IPS DF 4.7 (cell line): ENCODE results near the gene SLC36A1.
"Not testable (repeated sequence)": the region's sequence is repeated elsewhere in the genome, so short reads cannot be mapped to it uniquely, and the experiment has no call there.

ENCODE experiments used
- DNase-seq: peaks from one replicate; pipeline ENCODE4 v3.0.0-alpha.2; 2013; ENCODE audit warnings: low spot score; ENCODE audit errors: extremely low read depth

Gene SLC36A1

DNA sequence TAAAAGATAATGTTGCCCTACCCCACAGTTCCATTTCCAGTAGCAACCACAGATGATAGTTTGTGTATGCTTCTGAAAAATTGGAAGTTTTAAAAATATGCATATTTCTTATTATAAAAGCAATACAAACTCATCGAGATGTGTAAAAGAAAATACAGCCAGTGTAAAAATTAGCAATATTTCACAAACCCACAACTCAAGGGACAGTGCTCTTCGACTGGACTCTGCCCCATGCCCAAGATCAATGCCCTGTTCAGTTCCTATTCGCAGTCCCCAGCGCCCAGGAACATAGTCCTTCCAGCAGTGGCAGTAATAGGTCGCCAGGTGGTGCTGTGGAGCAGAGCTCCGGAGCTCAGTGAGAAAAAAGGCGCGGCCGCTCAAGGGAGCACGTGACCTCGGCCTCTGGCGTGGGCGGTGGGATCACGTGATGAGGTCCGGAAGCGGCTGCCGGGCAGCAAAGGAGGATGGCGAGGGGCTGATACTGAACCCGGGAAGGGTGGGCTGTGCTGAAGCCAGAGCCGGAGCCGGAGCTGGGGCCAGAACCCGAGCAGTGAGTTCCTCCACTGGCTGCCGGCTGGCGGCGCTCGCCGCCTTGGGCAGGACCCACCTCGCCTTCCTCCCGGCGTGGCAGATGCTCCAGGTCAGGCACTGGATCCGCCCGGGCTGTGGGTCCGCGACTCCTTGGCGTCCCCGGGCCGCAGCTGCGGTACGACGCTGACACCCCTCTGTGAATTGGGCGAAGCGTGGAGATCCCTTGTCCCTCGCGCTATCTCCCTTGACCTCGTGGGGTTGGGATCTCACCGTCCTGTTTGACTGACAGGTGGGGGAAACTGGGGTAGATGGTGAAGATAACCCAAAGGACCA is at the start of gene SLC36A1:
SLC36A1 (plus strand) TSS at position 430 of the 864 bp plus-strand sequence. CDS start 11,190 bp downstream, outside the sequence.
- DNase-seq = peak; percentile 83

DNA sequence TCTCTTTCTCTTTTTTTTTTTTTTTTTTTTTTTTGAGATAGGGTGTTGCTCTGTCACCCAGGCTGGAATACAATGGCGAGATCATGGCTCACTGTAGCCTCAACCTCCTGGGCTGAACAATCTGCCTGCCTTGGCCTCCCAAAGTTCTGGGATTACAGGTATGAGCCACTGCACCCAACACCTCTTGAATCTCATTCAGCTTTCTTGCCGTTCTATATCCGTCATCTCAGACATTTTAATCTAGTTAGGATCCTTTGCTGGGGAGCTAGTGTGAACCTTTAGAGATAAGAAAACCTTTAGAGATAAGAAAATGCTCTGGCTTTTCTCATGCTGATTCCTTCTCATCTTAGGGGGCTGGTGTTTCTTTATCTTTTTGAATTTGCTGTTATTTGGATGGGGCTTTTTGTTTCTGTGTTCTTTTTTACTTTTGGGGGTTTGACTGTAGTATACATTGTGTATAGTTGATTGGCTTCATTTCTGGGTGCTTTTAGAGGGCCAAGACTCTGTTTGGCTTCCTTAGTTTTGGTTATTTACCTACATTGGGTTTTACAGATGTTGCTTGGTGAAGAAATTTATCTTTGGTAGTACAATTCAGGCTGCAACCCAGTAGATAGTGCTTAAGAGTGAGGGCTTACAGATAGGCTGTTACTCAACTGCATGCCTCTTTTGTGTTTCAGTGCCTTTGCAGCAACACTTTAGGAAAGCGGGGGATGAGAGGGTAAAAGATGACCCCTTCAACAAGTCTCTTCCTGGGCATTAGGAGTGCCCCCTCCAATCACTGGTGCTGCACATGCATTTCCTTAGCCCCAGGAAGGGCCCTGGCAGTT is 41.9 kb upstream of the SLC36A1 start:
- no peak for DNase-seq

GRCh38 chr5:151406322-151406947 is 41.0 kb upstream of the SLC36A1 start:
- no peak for DNase-seq

GRCh38 chr5:151408591-151409230 is 38.7 kb upstream of the SLC36A1 start:
- DNase-seq = no peak

DNA sequence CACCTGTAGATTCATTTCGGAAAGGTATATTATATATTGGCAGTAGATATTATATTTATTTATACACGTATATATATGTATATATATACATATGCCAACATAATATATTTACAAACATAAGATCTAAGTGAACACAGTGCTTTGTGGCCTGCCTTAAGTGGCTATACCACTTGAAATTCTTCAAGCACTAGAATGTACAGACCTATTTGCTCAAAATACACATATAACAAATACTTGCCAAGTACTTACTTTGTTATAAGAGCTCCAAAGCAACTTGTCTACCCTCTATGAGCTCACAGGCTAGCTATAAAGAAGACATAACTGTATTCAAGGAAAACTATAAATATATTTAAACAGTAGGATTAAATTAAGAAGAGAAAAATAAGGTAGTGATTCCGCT is 33.6 kb upstream of the SLC36A1 start:
- no peak for DNase-seq

GRCh38 chr5:151414536-151414935 is 32.9 kb upstream of the SLC36A1 start:
- no peak for DNase-seq

DNA sequence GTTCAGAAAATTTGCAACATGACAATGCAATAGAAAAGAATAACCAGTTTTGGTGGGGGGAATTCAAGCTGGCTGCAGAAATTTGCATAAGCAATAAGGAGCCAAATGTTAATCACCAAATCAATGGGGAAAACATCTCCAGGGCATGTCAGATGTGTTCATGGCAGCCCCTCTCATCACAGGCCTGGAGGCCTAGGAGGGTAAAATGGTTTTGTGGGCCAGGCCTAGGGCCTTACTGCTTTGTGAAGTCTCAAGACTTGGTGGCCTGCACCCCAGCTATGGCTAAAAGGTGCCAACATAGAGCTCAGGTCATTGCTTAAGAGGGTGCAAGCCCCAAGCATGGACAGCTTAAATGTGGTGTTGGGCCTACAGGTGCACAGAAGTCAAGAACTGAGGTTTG is 29.7 kb upstream of the SLC36A1 start:
- DNase-seq = no peak

DNA sequence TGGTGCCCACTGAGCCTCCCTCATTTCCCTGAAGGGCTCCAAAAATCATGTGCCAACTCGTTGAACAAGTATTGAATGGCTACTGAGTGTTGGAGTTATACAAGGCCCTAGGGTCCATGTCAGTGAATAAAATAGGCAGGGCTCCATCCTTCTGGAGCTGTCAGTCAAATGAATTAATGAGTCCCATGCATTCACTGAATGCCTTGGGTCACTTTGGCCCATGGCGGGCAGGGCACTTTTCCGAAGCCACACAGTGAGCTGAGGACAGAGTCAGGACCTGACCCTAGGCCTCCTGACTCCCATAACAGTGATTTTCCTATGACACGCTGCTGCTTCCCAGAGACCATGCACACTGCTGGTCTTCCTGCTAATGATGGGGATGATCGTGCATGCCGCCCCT is 27.3 kb upstream of the SLC36A1 start:
- DNase-seq = no peak

DNA sequence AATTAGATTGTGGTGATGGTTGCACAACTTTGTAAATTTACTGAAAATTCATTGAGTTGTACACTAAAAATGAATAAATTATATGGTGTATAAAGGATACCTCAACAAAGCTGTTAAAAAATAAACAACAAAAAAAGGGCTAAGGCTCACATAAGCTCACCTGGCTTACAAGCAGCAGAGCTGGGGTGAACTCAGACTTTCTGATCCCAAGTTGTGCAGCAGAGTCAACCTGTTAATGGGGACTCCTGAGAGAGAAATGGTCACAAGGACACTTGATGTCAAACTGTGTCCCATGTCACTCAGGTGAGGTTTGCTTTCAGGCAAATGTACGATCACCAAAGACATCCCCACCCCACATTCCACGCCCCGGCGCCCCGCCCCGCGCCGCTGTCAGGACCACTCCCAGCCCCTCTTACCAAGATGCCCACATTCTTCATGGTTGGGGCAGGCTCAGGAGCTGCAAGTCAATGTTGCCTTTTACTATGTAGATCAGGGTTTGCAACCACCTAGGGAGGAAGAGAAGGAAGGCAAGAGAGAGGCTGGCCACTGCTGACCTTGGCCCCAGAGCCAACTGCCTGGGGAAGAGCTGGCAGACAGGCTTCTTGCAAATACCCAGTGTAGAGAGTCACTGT is 22.4 kb upstream of the SLC36A1 start:
- peak; percentile 33 for DNase-seq

DNA sequence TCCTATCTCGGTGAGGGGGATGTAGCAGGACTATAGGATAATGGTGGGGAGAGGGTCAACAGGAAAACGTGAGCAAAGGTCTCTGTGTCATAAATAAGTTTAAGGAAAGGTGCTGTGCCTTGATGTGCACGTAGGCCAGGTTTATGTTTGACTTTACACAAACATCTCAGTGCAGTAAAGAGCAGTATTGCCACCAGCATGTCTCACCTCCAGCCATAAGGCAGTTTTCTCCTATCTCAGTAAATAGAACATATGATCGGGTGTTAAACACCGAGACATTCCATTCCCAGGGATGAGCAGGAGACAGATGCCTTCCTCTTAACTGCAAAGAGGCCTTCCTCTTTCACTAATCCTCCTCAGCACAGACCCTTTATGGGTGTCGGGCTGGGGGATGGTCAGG is 21.1 kb upstream of the SLC36A1 start:
- not testable (repeated sequence) for DNase-seq

GRCh38 chr5:151427258-151427657 is 20.1 kb upstream of the SLC36A1 start:
- no peak for DNase-seq

DNA sequence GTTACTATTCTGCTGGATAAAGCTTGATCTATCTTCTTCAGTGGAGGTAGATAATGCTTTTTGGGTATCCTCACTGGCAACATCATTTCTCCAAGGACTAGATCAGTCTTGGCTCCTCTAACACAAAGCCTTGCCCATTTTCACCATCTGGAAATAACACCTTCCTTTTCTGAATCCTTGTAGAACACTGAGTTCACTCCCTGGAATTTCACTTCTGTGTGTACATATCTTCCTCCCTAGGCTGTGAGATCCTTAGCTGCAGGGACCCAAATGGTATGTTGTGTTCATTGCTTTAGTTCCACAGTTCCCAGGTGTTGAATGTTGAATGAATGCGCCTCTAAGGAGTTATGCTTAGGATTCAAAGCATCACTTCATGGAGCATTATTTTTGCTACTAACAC is 16.7 kb upstream of the SLC36A1 start:
- DNase-seq = no peak

GRCh38 chr5:151431666-151432065 is 15.7 kb upstream of the SLC36A1 start:
- DNase-seq = no peak

DNA sequence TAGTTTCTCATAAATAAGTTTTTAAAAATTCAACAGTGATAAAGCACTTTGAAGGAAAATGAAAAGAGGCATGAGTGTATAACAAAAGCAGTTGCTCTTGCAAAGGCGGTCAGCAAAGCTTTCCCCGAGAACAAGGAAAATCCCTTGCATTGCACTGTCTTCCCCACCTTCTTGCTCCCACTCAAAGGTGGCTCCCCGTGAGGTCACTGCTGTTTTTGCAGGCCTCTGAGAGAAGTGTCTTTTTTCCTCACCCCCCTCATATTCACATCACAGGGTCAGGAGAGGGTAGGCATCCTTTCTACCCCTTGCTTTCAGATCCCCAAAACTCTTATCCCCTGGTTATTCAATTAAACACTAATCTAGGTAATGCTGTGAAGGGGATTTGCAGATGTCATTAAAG is 15.2 kb upstream of the SLC36A1 start:
- no peak for DNase-seq

GRCh38 chr5:151434570-151435237 is 12.7 kb upstream of the SLC36A1 start:
- no peak for DNase-seq

- no peak for DNase-seq
Observed at GRCh38 chr5:151448038-151448985, 909 bp downstream of the SLC36A1 start.

DNA sequence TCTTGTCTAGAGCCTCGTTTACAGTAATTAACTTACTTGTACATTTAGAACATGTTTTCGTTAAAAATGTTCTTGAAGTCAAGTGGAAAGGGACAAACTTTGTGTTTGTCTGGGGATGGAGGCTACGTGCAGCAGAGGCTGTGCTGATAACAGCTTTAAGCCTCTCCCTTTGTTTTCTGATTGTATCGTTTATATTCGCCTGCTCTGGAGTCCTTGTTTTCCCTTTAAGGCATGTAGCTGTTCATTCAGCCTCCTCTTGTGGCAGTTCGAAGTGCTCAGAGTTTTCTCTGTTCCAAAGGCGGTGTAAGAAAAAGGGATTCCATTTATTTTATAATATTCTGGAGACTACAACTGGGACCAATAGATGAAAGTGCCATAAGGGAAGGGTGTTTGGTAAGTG is 1.9 kb downstream of the SLC36A1 start:
- no peak for DNase-seq

- DNase-seq = no peak
Observed at GRCh38 chr5:151449839-151450238, 2.4 kb downstream of the SLC36A1 start.

GRCh38 chr5:151450605-151451004 is 3.2 kb downstream of the SLC36A1 start:
- DNase-seq = no peak
